GM18502 (cell line): ENCODE data around the gene DYSF.

Experiments
- ATAC-seq: cut with Tn5 transposase; IDR thresholded peaks from one replicate; pipeline ENCODE4 v1.9.1; 2021; ENCODE audit warnings: mild to moderate bottlenecking; ENCODE audit not compliant: unreplicated experiment, poor library complexity

The DYSF gene

DNA sequence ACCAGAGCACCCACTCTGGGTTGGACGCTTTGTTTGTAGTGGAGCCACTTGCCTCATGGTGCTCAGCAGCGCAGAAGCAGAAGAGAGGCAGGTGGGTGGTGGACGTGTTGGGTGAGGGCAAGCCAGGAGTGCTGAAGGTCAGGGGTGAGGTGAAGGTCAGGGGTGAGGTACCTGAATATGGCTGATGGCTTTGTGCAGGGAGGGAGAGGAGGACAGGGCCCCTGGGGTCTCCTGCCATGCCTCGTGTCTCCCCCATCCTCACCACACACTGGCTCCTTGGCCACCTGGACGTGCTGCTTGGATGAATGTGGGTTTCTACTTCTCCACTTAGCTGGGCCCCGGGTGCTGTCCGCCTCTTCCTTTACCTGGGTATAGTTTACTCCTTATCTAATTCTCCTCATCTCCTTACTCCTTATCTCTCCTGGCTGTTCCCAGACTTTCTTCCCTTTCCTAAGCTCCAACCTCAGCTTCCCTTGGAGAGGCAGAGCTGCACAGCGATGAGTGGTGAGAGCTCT, 68.1 kb downstream of the DYSF start:
- ATAC-seq, result no peak

DNA sequence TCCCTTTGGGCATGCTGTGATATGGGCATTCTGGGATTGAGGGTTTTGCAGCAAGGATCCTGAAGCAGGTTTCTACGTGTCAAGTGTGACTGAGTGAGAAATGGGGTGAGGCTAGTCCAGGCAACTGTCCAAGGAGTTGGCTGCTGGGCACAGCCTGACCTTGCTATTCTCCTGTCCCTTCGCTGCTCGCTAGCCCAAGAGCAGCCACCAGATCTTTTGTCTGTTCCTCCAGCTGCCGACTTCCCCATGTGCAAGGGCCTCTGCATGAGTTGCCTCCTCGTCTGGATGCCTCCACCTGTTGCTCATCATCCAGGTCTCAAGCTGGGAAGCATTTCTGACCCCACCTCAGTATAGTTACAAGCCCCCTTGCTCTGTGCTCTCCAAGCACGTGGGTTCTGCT, 71.1 kb downstream of the DYSF start:
- no peak for ATAC-seq

DNA sequence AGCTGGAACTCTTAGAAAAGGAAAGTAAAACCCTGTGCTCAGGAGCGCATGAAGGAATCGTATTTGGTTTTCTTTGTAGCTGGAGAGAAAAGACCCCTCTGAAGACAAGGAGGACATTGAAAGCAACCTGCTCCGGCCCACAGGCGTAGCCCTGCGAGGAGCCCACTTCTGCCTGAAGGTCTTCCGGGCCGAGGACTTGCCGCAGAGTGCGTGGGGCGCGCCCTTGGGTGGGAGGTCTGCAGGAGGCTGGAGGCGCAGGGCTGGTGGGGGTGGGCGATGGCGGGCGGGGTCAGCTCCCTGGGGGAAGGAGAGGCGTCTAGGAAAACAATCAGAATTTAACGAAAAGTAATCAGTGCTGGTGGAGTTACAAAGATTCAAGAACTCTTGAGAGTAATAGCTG, 72.8 kb downstream of the DYSF start:
- no peak for ATAC-seq

DNA sequence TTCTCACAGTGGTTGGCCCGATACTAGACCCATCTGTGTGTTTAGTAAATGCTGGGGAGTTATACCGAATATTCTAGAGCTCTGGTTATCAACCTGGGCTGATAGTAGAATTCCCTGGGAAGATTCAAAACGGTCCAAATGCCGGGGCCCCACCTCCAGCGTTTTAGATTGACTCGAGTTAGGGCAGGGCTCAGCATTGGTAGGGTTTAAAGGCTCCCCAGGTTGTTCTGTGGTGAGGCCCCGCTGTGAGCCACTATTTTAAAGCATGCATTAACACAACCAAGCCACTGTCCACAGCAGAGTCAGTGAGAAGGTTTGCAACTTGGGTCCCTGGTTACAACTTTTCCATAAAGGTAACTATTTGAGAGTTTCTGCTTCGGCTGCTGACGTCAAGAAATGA, 73.6 kb downstream of the DYSF start:
- ATAC-seq, result no peak

DNA sequence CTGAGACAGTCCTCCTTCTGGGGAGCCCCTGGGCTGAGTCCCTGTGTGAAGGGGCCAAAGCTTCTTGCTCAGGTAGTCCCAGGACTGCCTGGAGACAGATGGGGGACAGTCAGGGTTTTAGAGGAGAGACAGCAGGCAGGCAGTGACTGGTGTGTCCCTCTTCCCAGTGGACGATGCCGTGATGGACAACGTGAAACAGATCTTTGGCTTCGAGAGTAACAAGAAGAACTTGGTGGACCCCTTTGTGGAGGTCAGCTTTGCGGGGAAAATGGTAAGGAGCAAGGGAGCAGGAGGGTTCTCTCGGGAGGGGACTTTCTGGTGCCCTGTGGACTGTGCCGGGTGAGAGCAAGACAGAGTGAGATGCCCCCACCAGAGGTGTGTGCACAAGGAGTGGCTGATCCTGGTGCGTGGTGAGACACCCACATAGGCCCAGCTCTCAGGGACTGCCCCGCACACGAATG, 74.8 kb downstream of the DYSF start:
- ATAC-seq, result no peak

DNA sequence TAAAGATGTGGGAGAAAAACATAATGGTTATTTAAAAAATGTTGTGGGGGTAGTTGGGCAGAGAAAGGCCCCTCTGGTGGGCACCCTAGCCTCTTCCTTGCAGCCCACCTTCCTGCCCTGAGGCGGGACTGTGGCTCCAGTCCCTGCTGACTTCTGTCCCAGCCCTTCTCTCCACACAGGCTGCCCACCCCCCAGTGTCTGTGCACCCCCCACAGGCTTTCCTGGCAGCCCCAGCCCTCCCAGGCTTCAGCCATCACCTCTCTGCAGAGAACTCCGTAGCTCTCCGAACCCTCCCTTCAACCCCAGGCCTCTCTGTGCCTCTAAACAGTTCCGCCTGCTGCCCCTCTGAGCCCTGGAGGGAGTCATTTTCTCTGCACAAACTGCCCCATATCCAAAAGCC, 75.4 kb downstream of the DYSF start:
- no peak for ATAC-seq

DNA sequence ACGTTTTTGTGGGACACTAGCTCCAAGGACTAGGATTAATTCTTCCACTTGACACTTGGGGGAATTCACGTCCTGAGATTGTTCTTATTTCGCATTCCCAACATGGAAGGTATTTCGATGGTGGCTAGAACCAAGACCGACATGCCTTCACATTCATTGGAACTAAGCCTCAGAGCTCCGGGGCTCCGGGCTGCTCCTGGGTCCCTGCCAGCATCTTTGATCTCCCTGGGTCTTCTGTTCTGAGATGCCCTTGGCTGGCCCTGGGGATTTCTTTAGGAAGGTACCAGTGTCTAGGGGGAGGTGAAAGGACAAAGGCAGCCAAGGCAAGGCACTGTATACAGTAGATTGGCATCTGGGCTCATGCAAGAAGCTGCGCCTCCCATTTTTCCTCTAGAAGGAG, 76.8 kb downstream of the DYSF start:
- no peak for ATAC-seq

DNA sequence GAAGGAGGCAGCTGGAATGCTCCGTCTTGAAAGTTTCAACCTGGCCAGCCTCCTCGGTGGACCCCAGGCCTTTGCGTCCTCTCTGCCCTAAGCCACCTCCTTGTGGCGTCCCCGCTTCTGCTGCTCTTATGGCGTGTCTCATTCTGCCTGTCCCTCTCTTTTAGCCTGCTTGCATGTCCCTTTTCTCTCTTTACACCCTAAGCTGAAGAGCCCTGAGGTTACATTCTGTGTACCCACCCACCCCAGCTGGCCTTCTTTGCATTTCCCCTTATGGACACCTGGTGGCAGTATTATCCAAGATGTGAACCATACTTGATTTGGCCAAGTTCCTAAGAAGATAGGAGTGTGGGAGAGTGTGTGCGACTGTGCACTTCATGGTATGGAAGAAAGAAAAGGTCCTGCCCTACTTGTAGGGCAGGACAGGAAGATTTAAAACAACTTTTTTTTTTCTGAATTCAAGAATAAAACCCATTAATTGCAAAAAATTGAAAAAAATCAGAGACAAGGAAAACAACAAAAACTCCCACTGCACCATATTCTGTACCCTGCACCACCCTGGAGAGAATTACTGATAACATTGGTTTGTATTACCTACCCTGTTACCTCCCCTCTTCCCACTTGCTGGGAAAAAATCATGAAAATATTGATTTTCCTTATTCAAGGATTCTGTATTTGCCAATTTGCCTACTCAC, 77.4 kb downstream of the DYSF start:
- ATAC-seq, result no peak

DNA sequence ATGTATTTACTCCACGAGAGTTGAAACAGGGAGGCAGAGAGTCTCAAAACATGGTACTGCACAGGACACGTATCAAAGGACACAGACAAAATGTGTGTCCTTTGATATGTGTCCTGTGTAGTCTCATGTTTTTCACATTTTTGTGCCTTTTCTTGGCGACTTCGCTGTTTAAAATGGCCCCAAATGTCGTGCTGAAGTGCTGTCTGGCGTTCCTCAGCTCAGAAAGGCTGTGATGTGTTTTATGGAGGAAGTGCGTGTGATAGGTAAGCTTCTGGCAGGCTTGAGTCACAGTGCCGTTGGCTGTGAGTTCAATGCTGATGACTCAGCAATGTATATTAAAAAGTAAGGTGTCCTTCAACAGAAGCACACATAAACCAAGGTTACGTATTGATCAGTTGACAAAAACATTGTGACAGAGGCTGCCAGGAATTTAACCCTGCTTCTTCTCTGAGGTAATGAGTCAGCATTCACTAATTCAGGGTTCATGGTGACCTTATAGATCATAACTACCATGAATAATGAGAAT, 78.2 kb downstream of the DYSF start:
- no peak for ATAC-seq

DNA sequence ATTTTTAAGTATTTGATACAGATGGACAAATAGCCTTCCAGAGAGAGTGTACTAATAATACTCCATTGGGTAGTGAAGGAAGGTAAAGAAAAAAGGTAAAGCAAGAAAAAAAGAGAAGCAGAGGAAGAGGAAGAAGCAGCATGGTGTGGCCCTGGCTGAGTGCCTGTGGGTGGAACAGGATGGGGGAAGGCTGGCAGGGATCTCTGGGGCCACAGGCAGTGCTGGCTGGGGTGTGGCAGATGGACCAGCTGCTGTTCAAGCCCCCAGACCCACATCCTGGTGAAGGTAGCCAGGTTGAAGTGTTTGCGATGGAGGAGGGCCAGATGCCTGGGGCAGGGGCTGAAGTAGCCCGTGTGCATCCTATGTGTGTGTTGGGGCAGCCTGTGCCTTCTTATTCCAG, 79.0 kb downstream of the DYSF start:
- no peak for ATAC-seq

DNA sequence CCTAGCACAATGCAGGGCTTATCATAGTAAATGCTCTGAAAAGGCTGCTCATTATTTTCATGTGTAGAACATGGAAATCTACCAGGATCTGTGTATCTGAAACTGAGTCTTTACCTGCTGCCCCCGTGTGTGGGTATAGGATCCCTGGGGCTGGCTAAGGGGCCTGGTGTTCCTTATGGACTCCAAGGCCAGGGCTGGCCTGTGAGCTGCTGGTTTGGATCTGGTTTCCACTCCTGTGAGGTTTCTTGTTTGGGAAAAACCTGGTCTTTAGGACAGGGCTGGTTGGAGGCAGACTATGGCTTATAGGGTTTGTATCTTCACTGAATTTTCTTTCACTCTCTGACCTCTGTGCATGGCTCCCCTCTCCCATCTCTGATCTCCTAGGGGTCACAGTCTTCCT, 80.8 kb downstream of the DYSF start:
- no peak for ATAC-seq

DNA sequence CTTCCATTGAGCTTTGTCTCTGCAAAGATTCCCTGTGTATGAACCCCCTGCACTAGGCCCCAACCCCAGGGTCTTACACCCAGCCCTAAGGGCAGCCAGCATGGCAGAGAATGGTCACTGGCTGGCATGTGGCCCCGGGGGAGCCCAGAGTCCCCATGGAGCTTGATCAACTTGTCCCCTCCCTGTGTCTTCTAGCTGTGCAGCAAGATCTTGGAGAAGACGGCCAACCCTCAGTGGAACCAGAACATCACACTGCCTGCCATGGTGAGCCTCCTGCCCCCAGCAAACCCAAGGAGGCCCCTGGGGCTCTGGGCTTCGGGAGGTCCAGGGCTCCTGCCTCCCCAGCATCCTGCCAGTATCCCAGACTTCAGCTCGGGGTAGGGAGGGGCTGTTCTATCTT, 81.5 kb downstream of the DYSF start:
- no peak for ATAC-seq

DNA sequence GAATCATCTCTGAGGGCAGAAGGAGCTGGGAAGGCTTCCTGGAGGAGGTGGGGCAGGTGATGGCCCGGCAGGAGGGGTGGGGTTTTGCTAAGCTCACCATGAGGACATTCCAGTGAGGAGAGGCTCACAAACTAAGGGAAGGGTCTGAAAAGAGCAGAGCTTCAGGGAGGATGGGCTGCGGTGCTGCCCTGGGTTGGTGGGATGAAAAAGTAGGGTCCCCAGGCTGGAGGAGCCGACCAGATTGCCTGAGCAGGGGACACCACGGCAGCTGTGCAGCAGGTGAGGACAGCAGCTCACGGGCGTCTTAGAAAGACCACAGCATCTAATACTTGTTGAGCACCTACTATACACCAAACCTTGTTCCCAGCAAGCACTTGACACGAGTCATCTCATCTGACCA, 82.2 kb downstream of the DYSF start:
- ATAC-seq, result no peak

DNA sequence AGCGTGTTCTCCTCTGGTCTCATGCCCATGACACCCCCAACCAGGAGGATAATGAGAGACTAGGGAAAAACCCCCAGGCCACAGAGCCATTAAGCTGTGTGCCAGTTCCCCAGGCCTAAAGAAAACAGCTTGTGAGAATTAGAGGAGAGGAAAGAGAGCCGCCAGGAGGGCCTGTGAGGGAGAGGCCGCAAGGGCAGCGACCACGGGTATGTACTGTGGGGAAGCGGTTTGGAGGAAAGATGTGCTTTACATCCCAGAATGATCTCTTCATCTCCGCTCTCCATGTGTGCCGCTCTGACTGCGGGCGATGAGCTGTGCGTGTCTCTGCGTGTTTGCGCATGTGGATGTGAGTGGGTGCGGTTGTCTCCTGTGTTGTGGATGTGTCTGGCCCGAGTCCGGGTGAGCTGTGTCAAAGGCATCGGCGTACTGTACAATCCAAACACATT, 82.9 kb downstream of the DYSF start:
- no peak for ATAC-seq

DNA sequence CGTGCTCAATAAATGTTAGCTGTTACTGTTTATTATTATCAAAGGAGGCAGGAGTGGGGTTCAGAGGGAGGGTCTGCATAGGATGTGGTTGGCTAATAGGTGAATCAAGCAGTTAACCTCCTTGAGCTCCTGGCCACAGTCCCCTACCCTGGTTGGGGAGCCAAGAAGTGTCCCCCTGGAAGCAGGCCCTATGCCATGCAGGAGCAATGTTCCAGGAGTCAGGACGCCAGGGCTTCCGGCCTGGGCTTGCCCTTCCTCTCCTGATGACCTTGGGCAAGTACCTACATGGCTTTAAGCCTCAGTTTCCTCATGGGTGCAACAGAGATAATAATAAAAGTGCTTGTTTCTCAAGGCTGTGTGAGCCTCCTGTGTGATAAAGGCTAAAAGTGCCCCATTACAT, 84.9 kb downstream of the DYSF start:
- ATAC-seq, result no peak

DNA sequence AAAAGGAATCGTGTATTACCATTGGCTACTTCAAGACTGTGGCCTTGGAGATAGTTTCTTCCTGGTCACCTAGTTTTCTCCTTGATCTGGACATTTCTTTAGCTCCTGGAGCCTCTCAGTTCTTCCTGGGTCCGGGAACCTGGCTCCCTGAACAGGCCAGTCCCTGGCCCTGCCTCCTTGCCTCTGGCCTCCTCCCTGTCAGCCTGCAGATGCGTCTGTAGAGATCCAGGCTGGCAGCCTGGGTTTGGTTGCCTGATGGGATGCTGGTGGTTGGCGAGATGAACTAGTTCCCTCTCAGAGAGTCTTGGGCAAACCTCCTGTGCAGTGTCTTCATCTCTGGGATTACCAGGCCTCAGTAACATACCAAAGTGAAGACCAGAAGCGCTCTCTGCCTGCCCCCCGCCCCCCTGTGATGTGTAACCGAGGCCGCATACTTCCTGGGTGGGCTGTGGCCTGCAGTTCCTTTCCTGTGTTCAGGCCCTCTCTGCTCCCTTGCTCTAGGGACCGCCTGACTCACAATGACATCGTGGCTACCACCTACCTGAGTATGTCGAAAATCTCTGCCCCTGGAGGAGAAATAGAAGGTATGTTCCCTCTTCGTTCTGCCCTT, 85.4 kb downstream of the DYSF start:
- ATAC-seq, result no peak

DNA sequence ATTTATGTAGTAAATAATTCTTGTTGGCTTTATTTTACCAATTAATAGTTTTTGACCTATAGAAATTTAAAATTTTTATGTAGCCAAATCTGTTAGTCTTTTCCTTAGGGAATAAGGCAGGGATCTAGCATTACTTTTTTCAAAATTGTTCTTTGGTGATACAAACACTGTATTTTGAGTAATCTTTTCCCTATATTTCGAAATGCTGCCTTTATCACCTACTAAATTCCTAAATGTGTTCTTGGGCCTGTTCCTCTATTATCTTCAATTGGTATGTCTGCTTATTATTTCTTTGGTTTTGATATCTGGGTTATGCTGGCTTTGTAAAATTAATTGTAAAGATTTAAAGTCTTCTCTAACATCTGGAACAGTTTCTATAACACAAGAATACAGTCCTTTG, 87.5 kb downstream of the DYSF start:
- ATAC-seq, result no peak

DNA sequence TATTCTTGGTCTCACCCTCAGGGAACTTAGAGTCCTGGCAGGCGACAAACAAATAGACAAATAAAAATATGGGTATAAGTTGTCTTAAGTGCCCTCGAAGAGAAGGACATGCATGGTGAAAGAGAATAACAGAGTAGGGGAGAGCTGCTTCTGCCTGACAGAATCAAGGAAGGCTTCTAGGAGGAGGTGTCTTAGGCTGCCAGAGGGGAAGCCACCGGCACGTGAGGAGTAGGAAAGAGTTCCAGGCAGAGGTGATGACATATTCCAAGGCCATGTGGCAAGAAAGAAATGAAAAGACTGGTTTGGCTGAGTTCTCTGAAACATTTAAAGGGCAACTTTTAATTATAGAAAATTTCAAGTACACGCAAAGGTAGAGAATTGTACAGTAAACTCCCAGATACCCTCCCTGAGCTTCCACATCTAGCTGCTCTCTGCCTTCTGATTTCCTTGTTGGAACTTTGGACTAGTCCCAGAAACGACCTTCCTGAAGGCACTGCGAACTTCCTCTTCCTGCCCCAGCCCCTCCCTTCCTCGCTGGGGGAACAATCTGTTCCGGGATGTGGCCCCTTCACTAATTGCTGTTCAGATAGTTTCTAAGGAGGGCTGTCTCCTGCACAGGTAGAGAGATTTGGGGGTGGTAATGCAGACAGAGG, 91.7 kb downstream of the DYSF start:
- ATAC-seq, result no peak

DNA sequence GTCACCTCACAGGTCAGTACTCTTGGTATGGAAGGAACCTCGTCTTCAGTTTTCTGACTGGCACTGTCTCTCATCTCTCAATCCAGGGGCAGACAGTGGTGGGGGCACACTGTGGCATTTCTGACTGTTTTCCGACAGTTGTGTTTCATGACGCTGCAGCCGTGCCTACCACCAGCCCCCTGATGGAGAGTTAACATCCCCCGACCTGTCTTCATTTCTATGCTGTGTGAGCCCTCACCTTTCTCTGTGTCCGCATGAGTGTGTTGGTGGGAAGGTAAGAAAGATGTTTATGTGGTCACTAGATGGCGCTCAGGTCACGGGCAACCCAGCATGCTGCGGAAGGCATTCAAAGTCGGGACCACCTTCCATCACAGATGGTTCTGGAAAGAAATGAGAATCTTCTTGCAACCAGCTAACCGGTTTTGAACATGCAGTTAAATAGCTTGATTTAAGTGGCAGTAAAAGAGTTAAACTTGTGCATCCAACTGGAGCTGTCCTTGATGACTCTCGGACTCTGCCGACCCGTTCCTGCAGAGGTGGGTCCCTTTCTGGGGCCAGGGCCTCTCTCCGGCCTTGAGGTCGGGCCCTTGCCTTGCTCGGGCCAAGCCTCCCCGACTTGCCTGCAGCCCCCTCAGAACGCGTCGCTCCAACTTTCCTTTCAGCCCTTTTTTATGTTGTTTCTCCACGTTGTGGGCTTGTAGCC, 92.4 kb downstream of the DYSF start:
- peak; percentile 83 for ATAC-seq

DNA sequence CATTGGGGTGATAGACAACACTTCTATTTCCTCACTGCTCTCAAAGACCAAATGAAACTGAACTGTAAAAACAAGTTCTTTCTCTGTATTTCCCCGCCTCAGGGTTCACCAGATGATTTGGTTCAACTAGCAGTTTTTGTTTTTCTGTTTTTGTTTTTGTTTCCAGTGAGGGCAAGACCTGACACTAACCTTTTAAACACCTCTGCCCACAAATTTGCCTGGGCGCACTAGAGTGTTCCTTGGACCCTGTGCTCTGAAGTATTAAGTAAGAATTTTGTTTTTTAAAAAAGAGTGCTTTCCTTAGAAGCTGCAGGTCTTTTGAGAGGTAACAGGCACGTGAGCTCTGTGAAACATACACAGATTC, 92.9 kb downstream of the DYSF start:
- no peak for ATAC-seq

DNA sequence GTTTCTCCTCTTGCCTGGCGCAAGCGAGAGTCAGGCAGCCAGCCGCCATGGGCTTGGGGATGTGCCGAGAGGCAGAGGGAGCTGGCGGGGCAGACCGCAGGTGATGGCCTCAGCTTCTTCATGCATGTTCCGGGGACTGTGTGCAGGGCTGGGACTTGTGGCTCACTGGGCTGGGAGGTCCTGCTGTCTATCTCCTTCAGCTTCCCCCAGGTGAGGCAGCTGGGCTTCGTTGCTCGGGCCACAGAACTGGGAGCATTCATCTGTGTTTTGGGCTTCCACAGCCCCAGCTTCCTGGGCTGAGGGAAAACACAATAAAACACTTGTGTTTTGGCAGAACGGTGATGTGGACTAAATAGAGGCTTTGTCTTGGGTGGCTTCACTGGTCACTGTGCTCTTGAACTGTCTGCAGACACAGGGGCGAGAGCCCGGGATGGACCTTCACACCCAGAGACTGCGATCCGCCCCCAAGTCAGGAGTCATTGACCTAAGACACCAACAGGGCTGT, 93.5 kb downstream of the DYSF start:
- no peak for ATAC-seq
